Measurements from ENCODE around the gene RAD23A.
"Not testable (repeated sequence)": the region's sequence is repeated elsewhere in the genome, so short reads cannot be mapped to it uniquely, and the experiment has no call there.

Gene RAD23A

GRCh38 chr19:12946092-12946721 is 545 bp downstream of the RAD23A start:
- DNase-seq (ENCODE audit: low read depth), result no peak
- peak overlapping the region; percentile 72 for H3K4me3 ChIP-seq (ENCODE audit: control insufficient read depth, low read depth, low read length)
- no peak for TF ChIP-seq CTCF (IDR thresholded peaks at IDR 0.05; ENCODE audit: control insufficient read depth, insufficient read depth, low read depth, low read length, missing control alignments)

GRCh38 chr19:12946731-12947496 is 1.3 kb downstream of the RAD23A start:
- peak overlapping the region; percentile 72 for H3K4me3 ChIP-seq (ENCODE audit: control insufficient read depth, low read depth, low read length)
- no peak for TF ChIP-seq CTCF (IDR thresholded peaks at IDR 0.05; ENCODE audit: control insufficient read depth, insufficient read depth, low read depth, low read length, missing control alignments)
- no peak for DNase-seq (ENCODE audit: low read depth)

- no peak for DNase-seq (ENCODE audit: low read depth)
- no peak overlapping the region for H3K4me3 ChIP-seq (ENCODE audit: control insufficient read depth, low read depth, low read length)
- no peak for TF ChIP-seq CTCF (IDR thresholded peaks at IDR 0.05; ENCODE audit: control insufficient read depth, insufficient read depth, low read depth, low read length, missing control alignments)
Observed at GRCh38 chr19:12947702-12948611, 2.3 kb downstream of the RAD23A start.

GRCh38 chr19:12948612-12949362 is 3.1 kb downstream of the RAD23A start:
- no peak for DNase-seq (ENCODE audit: low read depth)
- no peak for TF ChIP-seq CTCF (IDR thresholded peaks at IDR 0.05; ENCODE audit: control insufficient read depth, insufficient read depth, low read depth, low read length, missing control alignments)
- no peak overlapping the region for H3K4me3 ChIP-seq (ENCODE audit: control insufficient read depth, low read depth, low read length)

GRCh38 chr19:12949363-12950283 is 4.0 kb downstream of the RAD23A start:
- no peak overlapping the region for H3K4me3 ChIP-seq (ENCODE audit: control insufficient read depth, low read depth, low read length)
- no peak for TF ChIP-seq CTCF (IDR thresholded peaks at IDR 0.05; ENCODE audit: control insufficient read depth, insufficient read depth, low read depth, low read length, missing control alignments)
- DNase-seq (ENCODE audit: low read depth), result no peak

- DNase-seq (ENCODE audit: low read depth); H3K4me3 ChIP-seq (ENCODE audit: control insufficient read depth, low read depth, low read length): not testable (repeated sequence)
Observed at GRCh38 chr19:12952050-12952449, 6.4 kb downstream of the RAD23A start.

Measured in AG09309 (cell line).